ENCODE data around the gene COG7.

COG7 gene

GRCh38 chr16:23496821-23497542, 44.0 kb upstream of the COG7 start:
- no CpG with 5 or more reads among the region's 12 CpGs for WGBS (ENCODE audit: extremely low coverage, insufficient coverage, insufficient read length)

GRCh38 chr16:23495671-23496070, 42.7 kb upstream of the COG7 start:
- no peak overlapping the region for H3K9ac ChIP-seq (ENCODE audit: low read length)
- H3K79me2 ChIP-seq (ENCODE audit: control insufficient read depth, insufficient read depth, low read length, poor library complexity) = no peaks in the 10 kb centered on the region
- no peak overlapping the region for H4K12ac ChIP-seq (ENCODE audit: low read depth, low read length)
- H3K4me2 ChIP-seq (ENCODE audit: low read length) = no peak overlapping the region
- no peak overlapping the region for H4K91ac ChIP-seq (ENCODE audit: low read depth, low read length)
- H3K27me3 ChIP-seq (ENCODE audit: insufficient read depth, low read length) = no peaks in the 10 kb centered on the region
- no peak overlapping the region for H2AK5ac ChIP-seq (ENCODE audit: low read length)
- H2AFZ ChIP-seq (ENCODE audit: insufficient read depth, low read length, poor library complexity) = no peak overlapping the region
- H4K8ac ChIP-seq (ENCODE audit: low read depth, low read length) = no peak overlapping the region
- no peak overlapping the region for H2BK12ac ChIP-seq (ENCODE audit: low read length)
- H3K4me1 ChIP-seq (ENCODE audit: control insufficient read depth in 1 of 2, insufficient read depth in 2 of 2, low read length in 2 of 2) = peaks cover 16 to 17% of the 10 kb centered on the region in 2 experiments
- peaks cover 2% of the 10 kb centered on the region for H3K9me3 ChIP-seq (ENCODE audit: insufficient read depth, low read depth, low read length)
- H3K4ac ChIP-seq (ENCODE audit: low read depth, low read length) = no peak overlapping the region
- no peak overlapping the region for H2BK120ac ChIP-seq (ENCODE audit: insufficient read depth, low read length, poor library complexity)
- H3K27ac ChIP-seq (ENCODE audit: low read depth, low read length) = no peak overlapping the region
- no peak overlapping the region for H3K23ac ChIP-seq (ENCODE audit: low read length)
- no peak overlapping the region for H3K14ac ChIP-seq (ENCODE audit: low read length)
- no CpG with 5 or more reads among the region's 4 CpGs for WGBS (ENCODE audit: extremely low coverage, insufficient coverage, insufficient read length)
- H2BK5ac ChIP-seq (ENCODE audit: low read depth, low read length, poor library complexity) = no peak overlapping the region
- H3K36me3 ChIP-seq (ENCODE audit: control insufficient read depth in 1 of 2, insufficient read depth in 2 of 2, low read length in 2 of 2) = peaks cover 31 to 32% of the 10 kb centered on the region in 2 experiments
- DNase-seq = no peak
- H3K18ac ChIP-seq (ENCODE audit: low read length) = no peak overlapping the region
- no peaks in the 10 kb centered on the region for H3K79me1 ChIP-seq (ENCODE audit: low read length)
- no peak overlapping the region for H3K4me3 ChIP-seq (ENCODE audit: low read depth, low read length)

More at GRCh38 chr16:23496821-23497542, 44.0 kb upstream of the COG7 start:
- Histone ChIP-seq H3K14ac (ENCODE audit: low read length) (no peak overlapping the region), H4K8ac (ENCODE audit: low read depth, low read length) (no peak overlapping the region), H2BK5ac (ENCODE audit: low read depth, low read length, poor library complexity) (no peak overlapping the region), H3K9ac (ENCODE audit: low read length) (no peak overlapping the region), H3K27ac (ENCODE audit: low read depth, low read length) (peak overlapping the region; percentile 14), H2BK120ac (ENCODE audit: insufficient read depth, low read length, poor library complexity) (no peak overlapping the region), H4K12ac (ENCODE audit: low read depth, low read length) (no peak overlapping the region), H3K9me3 (ENCODE audit: insufficient read depth, low read depth, low read length) (peaks cover 2% of the 10 kb centered on the region), H3K18ac (ENCODE audit: low read length) (no peak overlapping the region), H3K79me2 (ENCODE audit: control insufficient read depth, insufficient read depth, low read length, poor library complexity) (no peaks in the 10 kb centered on the region), H2AK5ac (ENCODE audit: low read length) (no peak overlapping the region), H2AFZ (ENCODE audit: insufficient read depth, low read length, poor library complexity) (no peak overlapping the region), H3K36me3 (ENCODE audit: control insufficient read depth in 1 of 2, insufficient read depth in 2 of 2, low read length in 2 of 2) (peaks cover 27 to 30% of the 10 kb centered on the region in 2 experiments), H3K23ac (ENCODE audit: low read length) (no peak overlapping the region), H3K27me3 (ENCODE audit: insufficient read depth, low read length) (no peaks in the 10 kb centered on the region), H4K91ac (ENCODE audit: low read depth, low read length) (no peak overlapping the region), H3K4me3 (ENCODE audit: low read depth, low read length) (no peak overlapping the region), H3K4me1 (ENCODE audit: control insufficient read depth in 1 of 2, insufficient read depth in 2 of 2, low read length in 2 of 2) (peaks cover 14 to 16% of the 10 kb centered on the region in 2 experiments), H3K4ac (ENCODE audit: low read depth, low read length) (no peak overlapping the region), H3K79me1 (ENCODE audit: low read length) (no peaks in the 10 kb centered on the region), H2BK12ac (ENCODE audit: low read length) (no peak overlapping the region), H3K4me2 (ENCODE audit: low read length) (peak overlapping the region; percentile 25)
- DNase-seq = peak; percentile 70 to 87

GRCh38 chr16:23494188-23494587, 41.2 kb upstream of the COG7 start:
- H3K79me1 ChIP-seq (ENCODE audit: low read length) = no peaks in the 10 kb centered on the region
- peaks cover 16 to 17% of the 10 kb centered on the region in 2 experiments for H3K4me1 ChIP-seq (ENCODE audit: control insufficient read depth in 1 of 2, insufficient read depth in 2 of 2, low read length in 2 of 2)
- H4K8ac ChIP-seq (ENCODE audit: low read depth, low read length) = no peak overlapping the region
- no peak overlapping the region for H2BK120ac ChIP-seq (ENCODE audit: insufficient read depth, low read length, poor library complexity)
- H4K12ac ChIP-seq (ENCODE audit: low read depth, low read length) = no peak overlapping the region
- H3K4ac ChIP-seq (ENCODE audit: low read depth, low read length) = no peak overlapping the region
- DNase-seq = no peak
- H3K9me3 ChIP-seq (ENCODE audit: insufficient read depth, low read depth, low read length) = peaks cover 2% of the 10 kb centered on the region
- H3K79me2 ChIP-seq (ENCODE audit: control insufficient read depth, insufficient read depth, low read length, poor library complexity) = no peaks in the 10 kb centered on the region
- no peak overlapping the region for H3K9ac ChIP-seq (ENCODE audit: low read length)
- no peak overlapping the region for H4K91ac ChIP-seq (ENCODE audit: low read depth, low read length)
- no peak overlapping the region for H3K23ac ChIP-seq (ENCODE audit: low read length)
- H2AK5ac ChIP-seq (ENCODE audit: low read length) = no peak overlapping the region
- H2BK12ac ChIP-seq (ENCODE audit: low read length) = no peak overlapping the region
- H3K27ac ChIP-seq (ENCODE audit: low read depth, low read length) = no peak overlapping the region
- H2BK5ac ChIP-seq (ENCODE audit: low read depth, low read length, poor library complexity) = no peak overlapping the region
- H3K4me3 ChIP-seq (ENCODE audit: low read depth, low read length) = no peak overlapping the region
- no peak overlapping the region for H3K18ac ChIP-seq (ENCODE audit: low read length)
- H3K4me2 ChIP-seq (ENCODE audit: low read length) = no peak overlapping the region
- H3K14ac ChIP-seq (ENCODE audit: low read length) = no peak overlapping the region
- peaks cover 32 to 36% of the 10 kb centered on the region in 2 experiments for H3K36me3 ChIP-seq (ENCODE audit: control insufficient read depth in 1 of 2, insufficient read depth in 2 of 2, low read length in 2 of 2)
- no peak overlapping the region for H2AFZ ChIP-seq (ENCODE audit: insufficient read depth, low read length, poor library complexity)
- no CpG with 5 or more reads among the region's 11 CpGs for WGBS (ENCODE audit: extremely low coverage, insufficient coverage, insufficient read length)
- H3K27me3 ChIP-seq (ENCODE audit: insufficient read depth, low read length) = no peaks in the 10 kb centered on the region

- Histone ChIP-seq H3K4me1 (ENCODE audit: control insufficient read depth in 1 of 2, insufficient read depth in 2 of 2, low read length in 2 of 2) (peaks cover 5% of the 10 kb centered on the region in 2 experiments), H3K27ac (ENCODE audit: low read depth, low read length) (peak overlapping the region; percentile 3), H3K4me3 (ENCODE audit: low read depth, low read length) (no peak overlapping the region), H3K9me3 (ENCODE audit: insufficient read depth, low read depth, low read length) (peaks cover 2% of the 10 kb centered on the region), H3K4me2 (ENCODE audit: low read length) (no peak overlapping the region), H4K12ac (ENCODE audit: low read depth, low read length) (no peak overlapping the region), H3K9ac (ENCODE audit: low read length) (no peak overlapping the region), H3K23ac (ENCODE audit: low read length) (no peak overlapping the region), H3K14ac (ENCODE audit: low read length) (no peak overlapping the region), H4K91ac (ENCODE audit: low read depth, low read length) (peak overlapping the region; percentile 26), H2BK120ac (ENCODE audit: insufficient read depth, low read length, poor library complexity) (no peak overlapping the region), H3K36me3 (ENCODE audit: control insufficient read depth in 1 of 2, insufficient read depth in 2 of 2, low read length in 2 of 2) (peaks cover 46 to 56% of the 10 kb centered on the region in 2 experiments), H2BK5ac (ENCODE audit: low read depth, low read length, poor library complexity) (no peak overlapping the region), H3K4ac (ENCODE audit: low read depth, low read length) (no peak overlapping the region), H3K79me2 (ENCODE audit: control insufficient read depth, insufficient read depth, low read length, poor library complexity) (no peaks in the 10 kb centered on the region), H4K8ac (ENCODE audit: low read depth, low read length) (no peak overlapping the region), H3K18ac (ENCODE audit: low read length) (no peak overlapping the region), H3K27me3 (ENCODE audit: insufficient read depth, low read length) (no peaks in the 10 kb centered on the region), H3K79me1 (ENCODE audit: low read length) (no peaks in the 10 kb centered on the region), H2AFZ (ENCODE audit: insufficient read depth, low read length, poor library complexity) (no peak overlapping the region), H2BK12ac (ENCODE audit: low read length) (no peak overlapping the region), H2AK5ac (ENCODE audit: low read length) (no peak overlapping the region)
- peak; percentile 12 to 56 for DNase-seq
- no CpG with 5 or more reads among the region's 14 CpGs for WGBS (ENCODE audit: extremely low coverage, insufficient coverage, insufficient read length)
These were observed 38.8 kb upstream of the COG7 start for GRCh38 chr16:23491490-23492391.
